ENCODE results near the gene NTMT2.
A peak's percentile ranks its signal among the peaks of the same experiment; 100 is the strongest.
"Not testable (repeated sequence)": the region's sequence is repeated elsewhere in the genome, so short reads cannot be mapped to it uniquely, and the experiment has no call there.

Gene NTMT2

DNA sequence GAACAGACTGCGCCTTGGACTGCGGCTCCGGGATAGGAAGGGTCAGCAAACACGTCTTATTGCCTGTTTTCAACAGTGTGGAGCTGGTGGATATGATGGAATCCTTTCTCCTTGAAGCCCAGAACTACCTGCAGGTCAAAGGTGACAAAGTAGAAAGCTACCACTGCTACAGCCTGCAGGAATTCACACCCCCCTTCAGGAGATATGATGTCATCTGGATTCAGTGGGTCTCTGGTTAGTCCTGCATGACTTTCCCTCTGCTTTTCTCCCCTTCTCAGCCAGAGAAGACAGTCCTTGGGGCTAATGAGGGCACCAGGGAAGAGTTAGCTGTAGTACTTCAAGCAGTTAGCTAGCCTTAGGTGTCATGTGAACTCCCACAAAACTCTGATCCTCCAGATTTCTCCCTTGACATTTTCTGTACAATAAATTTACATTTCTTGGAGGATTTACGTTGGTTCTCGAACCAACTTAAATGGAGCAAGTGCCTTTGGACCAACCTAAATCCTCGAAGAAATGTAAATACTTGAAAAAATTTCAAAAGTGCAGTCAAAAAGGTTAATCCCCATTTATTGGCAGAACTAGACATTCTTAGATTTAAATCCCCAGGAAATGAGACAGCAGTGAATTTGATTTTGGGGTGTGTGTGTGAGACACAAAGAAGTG lies 20.9 kb downstream of the NTMT2 start:
- H3K27me3 Mint-ChIP-seq = no peaks in the 10 kb centered on the region

DNA sequence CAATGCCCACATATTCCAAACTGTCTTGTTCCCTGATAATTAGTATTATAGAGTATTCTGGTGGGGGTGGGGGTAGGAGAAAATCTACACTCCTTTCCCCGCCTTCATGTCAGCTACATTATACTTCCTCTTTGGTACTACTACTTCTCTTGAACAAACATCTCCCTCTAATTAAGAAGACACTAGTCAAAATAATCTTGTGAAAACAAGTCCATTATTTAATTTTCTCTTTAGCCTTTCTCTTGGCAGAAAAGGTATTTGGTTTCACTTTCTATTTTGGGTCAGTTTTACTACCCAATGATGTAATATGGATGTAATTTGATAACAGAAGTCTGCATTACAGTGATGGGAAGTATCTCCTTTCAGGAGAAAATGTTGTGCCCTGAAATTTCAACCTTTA lies 22.5 kb downstream of the NTMT2 start:
- Mint-ChIP-seq H3K36me3 (ENCODE audit: insufficient read depth) (no peaks in the 10 kb centered on the region), H3K9me3 (peaks cover 13% of the 10 kb centered on the region), H3K4me1 (no peaks in the 10 kb centered on the region), H3K27me3 (peaks cover 12% of the 10 kb centered on the region), H3K4me3 (no peak overlapping the region), H3K27ac (ENCODE audit: low read depth) (peak overlapping the region; percentile 33)
- no peak for ATAC-seq (replicated peaks; ENCODE audit: extremely low read depth, poor library complexity, severe bottlenecking)
- no peak for DNase-seq (ENCODE audit: low spot score in 2 of 2)

More for the DNA sequence above, 20.9 kb downstream of the NTMT2 start:
- no peak overlapping the region for H3K27ac Mint-ChIP-seq (ENCODE audit: low read depth)
- peaks cover 8% of the 10 kb centered on the region for H3K9me3 Mint-ChIP-seq
- H3K36me3 Mint-ChIP-seq (ENCODE audit: insufficient read depth) = no peaks in the 10 kb centered on the region
- no peak for ATAC-seq (replicated peaks; ENCODE audit: extremely low read depth, poor library complexity, severe bottlenecking)
- H3K4me1 Mint-ChIP-seq = no peaks in the 10 kb centered on the region
- DNase-seq (ENCODE audit: low spot score in 2 of 2) = no peak
- H3K4me3 Mint-ChIP-seq = no peak overlapping the region

DNA sequence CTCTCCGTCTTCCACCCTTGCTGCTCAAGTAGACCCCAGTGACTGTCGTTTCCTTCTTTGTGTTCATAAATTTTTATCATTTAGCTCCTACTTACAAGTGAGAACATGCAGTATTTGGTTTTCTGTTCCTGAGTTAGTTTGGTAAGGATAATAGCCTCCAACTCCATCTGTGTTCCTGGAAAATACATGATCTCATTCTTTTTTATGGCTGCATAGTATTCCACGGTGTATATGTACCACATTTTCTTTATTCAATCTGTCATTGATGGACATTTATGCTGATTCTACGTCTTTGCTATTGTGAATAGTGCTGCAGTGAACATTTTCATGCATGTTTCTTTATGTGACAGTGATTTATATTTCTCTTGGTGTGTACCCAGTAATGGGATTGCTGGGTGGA lies 24.8 kb downstream of the NTMT2 start:
- peaks cover 24% of the 10 kb centered on the region for H3K27me3 Mint-ChIP-seq
- not testable (repeated sequence) for H3K4me1 Mint-ChIP-seq; DNase-seq (ENCODE audit: low spot score in 2 of 2); H3K36me3 Mint-ChIP-seq (ENCODE audit: insufficient read depth); H3K4me3 Mint-ChIP-seq; H3K27ac Mint-ChIP-seq (ENCODE audit: low read depth); ATAC-seq (replicated peaks; ENCODE audit: extremely low read depth, poor library complexity, severe bottlenecking)
- peaks cover 13% of the 10 kb centered on the region for H3K9me3 Mint-ChIP-seq

DNA sequence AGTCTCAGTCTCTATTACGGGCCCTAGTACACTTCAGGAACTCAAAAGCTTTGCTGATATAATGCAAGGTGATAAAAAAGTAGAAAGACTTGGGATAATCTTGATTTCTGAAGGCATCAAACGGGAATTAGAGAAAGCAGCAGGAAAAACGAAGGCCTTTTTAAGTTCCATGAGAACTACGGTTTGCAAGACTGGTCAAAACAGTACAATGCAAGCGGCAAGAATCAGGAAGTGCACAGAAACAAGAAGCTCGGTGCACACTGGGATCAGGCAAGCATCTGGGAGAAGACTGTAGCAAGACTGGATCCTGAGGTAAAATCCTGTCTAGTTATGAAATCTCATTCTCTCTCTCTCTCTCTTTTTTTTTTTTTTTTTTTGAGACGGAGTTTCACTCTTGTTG lies 28.6 kb downstream of the NTMT2 start:
- ATAC-seq (replicated peaks; ENCODE audit: extremely low read depth, poor library complexity, severe bottlenecking) = no peak
- Mint-ChIP-seq H3K36me3 (ENCODE audit: insufficient read depth) (peaks cover 1% of the 10 kb centered on the region), H3K27ac (ENCODE audit: low read depth) (no peak overlapping the region), H3K4me1 (no peaks in the 10 kb centered on the region), H3K27me3 (peaks cover 40% of the 10 kb centered on the region), H3K4me3 (no peak overlapping the region), H3K9me3 (peaks cover 20% of the 10 kb centered on the region)
- no peak for DNase-seq (ENCODE audit: low spot score in 2 of 2)

GRCh38 chr1:170175041-170175440 lies 29.3 kb downstream of the NTMT2 start:
- Mint-ChIP-seq H3K36me3 (ENCODE audit: insufficient read depth) (peaks cover 1% of the 10 kb centered on the region), H3K4me1 (no peaks in the 10 kb centered on the region), H3K27me3 (peaks cover 40% of the 10 kb centered on the region), H3K9me3 (peaks cover 20% of the 10 kb centered on the region), H3K4me3 (no peak overlapping the region), H3K27ac (ENCODE audit: low read depth) (no peak overlapping the region)
- ATAC-seq (replicated peaks; ENCODE audit: extremely low read depth, poor library complexity, severe bottlenecking) = no peak
- no peak for DNase-seq (ENCODE audit: low spot score in 2 of 2)

DNA sequence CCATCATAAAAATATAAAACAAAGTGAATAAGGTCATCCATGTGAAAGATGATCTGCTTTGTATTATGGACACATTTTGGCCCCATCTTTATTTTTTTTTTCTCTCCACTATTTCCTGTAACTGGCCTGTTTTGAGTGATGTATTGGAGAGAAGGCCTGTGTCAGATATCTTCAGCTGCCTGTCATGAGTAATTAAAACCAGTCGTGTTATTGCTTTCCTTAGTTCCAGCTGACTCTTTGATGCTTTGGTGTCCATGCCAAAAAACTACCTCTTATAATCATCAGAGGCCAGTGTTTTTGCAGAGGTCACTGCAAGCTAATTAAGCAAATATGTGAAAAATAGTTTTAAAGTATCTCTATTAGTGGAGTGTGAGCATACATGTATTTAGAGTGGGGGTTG lies 29.7 kb downstream of the NTMT2 start:
- Mint-ChIP-seq H3K9me3 (peaks cover 17% of the 10 kb centered on the region), H3K27ac (ENCODE audit: low read depth) (no peak overlapping the region), H3K4me3 (no peak overlapping the region), H3K27me3 (peaks cover 40% of the 10 kb centered on the region), H3K4me1 (no peaks in the 10 kb centered on the region), H3K36me3 (ENCODE audit: insufficient read depth) (peaks cover 1% of the 10 kb centered on the region)
- DNase-seq (ENCODE audit: low spot score in 2 of 2) (no peak), ATAC-seq (replicated peaks; ENCODE audit: extremely low read depth, poor library complexity, severe bottlenecking) (no peak)

DNA sequence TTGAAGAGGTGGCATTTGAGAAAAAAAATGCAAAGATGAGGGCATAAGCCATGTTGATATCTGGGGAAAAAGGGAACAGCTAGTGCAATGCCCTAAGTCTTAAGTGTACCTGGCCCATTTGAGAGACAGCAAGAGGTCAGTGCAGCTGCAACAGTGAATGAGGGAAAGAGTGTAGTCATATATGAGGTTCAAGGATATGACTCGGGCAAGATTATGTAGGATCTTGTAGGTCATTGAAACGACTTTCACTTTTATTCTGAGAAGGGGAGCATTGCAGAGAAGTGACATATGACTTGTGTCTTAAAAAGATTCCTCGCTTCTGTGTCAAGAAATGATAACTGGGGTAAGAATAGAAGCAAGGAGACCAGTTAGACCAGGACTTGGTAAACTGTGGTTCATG lies 31.0 kb downstream of the NTMT2 start:
- DNase-seq (ENCODE audit: low spot score in 2 of 2) (no peak), ATAC-seq (replicated peaks; ENCODE audit: extremely low read depth, poor library complexity, severe bottlenecking) (no peak)
- no peak overlapping the region for H3K4me3 Mint-ChIP-seq
- no peaks in the 10 kb centered on the region for H3K4me1 Mint-ChIP-seq
- peaks cover 40% of the 10 kb centered on the region for H3K27me3 Mint-ChIP-seq
- H3K27ac Mint-ChIP-seq (ENCODE audit: low read depth) = no peak overlapping the region
- H3K36me3 Mint-ChIP-seq (ENCODE audit: insufficient read depth) = peaks cover 1% of the 10 kb centered on the region
- H3K9me3 Mint-ChIP-seq = peaks cover 12% of the 10 kb centered on the region

DNA sequence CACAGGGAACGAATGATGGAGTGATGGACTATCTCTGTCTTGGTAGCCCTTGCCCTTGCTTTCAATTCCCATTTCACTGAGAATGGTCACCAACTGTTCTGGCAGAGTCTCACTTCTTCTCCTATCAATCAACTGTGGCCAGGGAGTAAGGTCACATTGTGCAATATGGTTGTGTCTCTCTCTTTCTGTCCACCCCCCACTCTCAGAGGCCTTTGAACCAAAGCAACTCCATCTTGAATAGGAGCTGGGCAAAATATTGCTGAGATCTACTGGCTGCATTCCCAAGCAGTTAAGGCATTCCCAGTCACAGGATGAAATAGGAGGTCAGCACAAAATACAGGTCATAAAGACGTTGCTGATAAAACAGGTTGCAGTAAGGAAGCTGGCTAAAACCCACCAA lies 36.7 kb downstream of the NTMT2 start:
- no peaks in the 10 kb centered on the region for H3K4me1 Mint-ChIP-seq
- H3K9me3 Mint-ChIP-seq = peaks cover 5% of the 10 kb centered on the region
- no peak overlapping the region for H3K4me3 Mint-ChIP-seq
- H3K27me3 Mint-ChIP-seq = peaks cover 7% of the 10 kb centered on the region
- DNase-seq (ENCODE audit: low spot score in 2 of 2) (no peak), ATAC-seq (replicated peaks; ENCODE audit: extremely low read depth, poor library complexity, severe bottlenecking) (no peak)
- H3K36me3 Mint-ChIP-seq (ENCODE audit: insufficient read depth) = no peaks in the 10 kb centered on the region
- no peak overlapping the region for H3K27ac Mint-ChIP-seq (ENCODE audit: low read depth)

DNA sequence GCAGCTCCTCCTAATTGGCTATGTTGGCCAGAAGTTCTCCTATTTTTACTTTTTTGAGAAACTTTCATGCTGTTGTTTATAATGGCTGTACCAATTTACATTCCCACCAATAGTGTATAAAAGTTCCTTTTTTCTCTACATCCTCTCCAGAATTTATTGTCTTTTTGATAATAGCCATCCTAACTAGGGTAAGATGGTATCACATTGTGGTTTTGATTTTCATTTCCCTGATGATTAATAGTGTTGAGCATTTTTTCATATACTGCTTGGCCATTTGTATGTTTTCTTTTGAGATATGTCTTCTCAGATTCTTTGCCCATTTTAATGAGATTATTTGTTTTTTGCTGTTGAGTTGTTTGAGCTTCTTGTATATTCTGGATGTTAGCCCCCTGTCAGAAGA lies 46.8 kb downstream of the NTMT2 start:
- Mint-ChIP-seq H3K27me3 (peaks cover 64% of the 10 kb centered on the region), H3K27ac (ENCODE audit: low read depth) (no peak overlapping the region), H3K4me3 (no peak overlapping the region), H3K36me3 (ENCODE audit: insufficient read depth) (peaks cover 4% of the 10 kb centered on the region), H3K4me1 (no peaks in the 10 kb centered on the region), H3K9me3 (peaks cover 7% of the 10 kb centered on the region)
- DNase-seq (ENCODE audit: low spot score in 2 of 2) (no peak), ATAC-seq (replicated peaks; ENCODE audit: extremely low read depth, poor library complexity, severe bottlenecking) (no peak)

DNA sequence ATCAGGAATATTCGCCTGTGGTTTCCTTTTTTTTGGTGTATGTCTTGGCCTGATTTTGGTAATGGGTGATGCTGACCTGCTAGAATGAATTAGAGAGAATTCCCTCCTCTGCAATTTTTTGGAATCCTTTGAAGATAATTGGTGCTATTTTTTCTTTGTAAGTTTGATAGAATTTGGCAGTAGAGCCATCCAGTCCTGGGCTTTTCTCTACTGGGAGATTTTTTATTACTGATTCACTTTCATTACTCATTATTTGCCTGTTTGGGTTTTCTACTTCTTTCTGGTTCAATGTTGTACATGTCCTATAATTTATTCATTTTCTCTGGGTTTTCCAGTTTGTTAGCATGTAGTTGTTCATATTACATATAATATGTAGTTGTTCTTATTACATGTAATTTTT lies 48.7 kb downstream of the NTMT2 start:
- Mint-ChIP-seq H3K36me3 (ENCODE audit: insufficient read depth) (peaks cover 6% of the 10 kb centered on the region), H3K27ac (ENCODE audit: low read depth) (no peak overlapping the region), H3K27me3 (peaks cover 68% of the 10 kb centered on the region), H3K4me3 (no peak overlapping the region), H3K4me1 (no peaks in the 10 kb centered on the region), H3K9me3 (peaks cover 7% of the 10 kb centered on the region)
- DNase-seq (ENCODE audit: low spot score in 2 of 2) (no peak), ATAC-seq (replicated peaks; ENCODE audit: extremely low read depth, poor library complexity, severe bottlenecking) (no peak)

DNA sequence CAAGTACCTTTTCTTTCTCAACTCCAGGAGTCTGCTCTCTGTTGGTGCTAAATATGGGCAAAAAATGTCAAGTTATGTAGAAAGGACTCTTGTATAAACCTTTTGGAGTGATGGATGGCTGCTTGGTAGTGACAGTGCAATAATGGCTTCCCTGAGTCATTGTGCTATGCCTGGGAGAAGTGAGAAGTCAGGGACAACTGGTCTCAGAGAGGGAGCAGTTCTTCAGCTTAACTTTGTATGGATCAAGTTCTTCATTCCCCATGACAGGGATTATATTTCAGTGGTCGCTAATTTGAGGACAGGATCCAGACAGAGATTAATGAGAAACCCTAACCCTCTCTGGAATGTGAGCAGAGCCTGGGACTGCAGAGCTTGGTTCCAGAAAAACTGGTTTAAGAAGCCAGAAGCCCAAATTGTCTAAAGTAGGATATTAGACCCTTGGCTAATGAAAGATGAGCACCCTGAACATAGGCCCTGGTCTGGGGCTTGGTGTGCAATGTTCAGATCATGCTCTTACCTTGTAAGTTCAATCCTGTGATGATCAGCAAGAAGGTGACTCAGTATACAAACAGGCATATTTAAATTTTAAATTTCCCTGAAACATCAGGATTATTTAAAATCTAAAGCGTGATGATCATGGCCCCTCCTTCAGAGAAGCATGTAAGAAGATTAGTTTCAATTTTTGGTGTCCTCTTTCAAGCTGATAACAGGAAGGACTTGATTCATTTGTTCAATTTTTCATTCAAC lies 50.9 kb downstream of the NTMT2 start:
- Mint-ChIP-seq H3K27ac (ENCODE audit: low read depth) (no peak overlapping the region), H3K4me3 (no peak overlapping the region), H3K36me3 (ENCODE audit: insufficient read depth) (peaks cover 6% of the 10 kb centered on the region), H3K9me3 (no peaks in the 10 kb centered on the region), H3K27me3 (peaks cover 67% of the 10 kb centered on the region), H3K4me1 (no peaks in the 10 kb centered on the region)
- no peak for DNase-seq (ENCODE audit: low spot score in 2 of 2)
- ATAC-seq (replicated peaks; ENCODE audit: extremely low read depth, poor library complexity, severe bottlenecking) = no peak

GRCh38 chr1:170198090-170198489 lies 52.3 kb downstream of the NTMT2 start:
- Mint-ChIP-seq H3K36me3 (ENCODE audit: insufficient read depth) (peaks cover 4% of the 10 kb centered on the region), H3K4me1 (no peaks in the 10 kb centered on the region), H3K27ac (ENCODE audit: low read depth) (no peak overlapping the region), H3K9me3 (no peaks in the 10 kb centered on the region), H3K27me3 (peaks cover 65% of the 10 kb centered on the region), H3K4me3 (no peak overlapping the region)
- ATAC-seq (replicated peaks; ENCODE audit: extremely low read depth, poor library complexity, severe bottlenecking) (no peak), DNase-seq (ENCODE audit: low spot score in 2 of 2) (no peak)

GRCh38 chr1:170198584-170198983 lies 52.8 kb downstream of the NTMT2 start:
- H3K36me3 Mint-ChIP-seq (ENCODE audit: insufficient read depth) = peaks cover 4% of the 10 kb centered on the region
- ATAC-seq (replicated peaks; ENCODE audit: extremely low read depth, poor library complexity, severe bottlenecking) = no peak

More at GRCh38 chr1:170198584-170198983, 52.8 kb downstream of the NTMT2 start:
- Mint-ChIP-seq H3K4me1 (no peaks in the 10 kb centered on the region), H3K27me3 (peaks cover 60% of the 10 kb centered on the region), H3K27ac (ENCODE audit: low read depth) (no peak overlapping the region), H3K9me3 (no peaks in the 10 kb centered on the region), H3K4me3 (no peak overlapping the region)
- no peak for DNase-seq (ENCODE audit: low spot score in 2 of 2)
